Stomach (tissue), 4 donors: ENCODE data around the gene ATRX.

Experiments
- POLR2AphosphoS5 ChIP-seq, 3 donors: sonication (generic); formaldehyde crosslinking; IDR thresholded peaks; one replicate each; pipeline ENCODE4 v1.6.1; 2016; ENCODE audit warnings: antibody characterized with exemption in 3 of 3
- TF ChIP-seq, protein P1 (sequence below), 7 experiments: fragments of 450-650 bp in 4 of 7; fragments of 200-600 bp in 3 of 7; sonication (generic) in 3 of 7; IDR thresholded peaks; one replicate each; pipeline ENCODE4 v1.5.1; 2016 to 2019; ENCODE audit warnings: antibody characterized with exemption in 7 of 7, control low read depth in 2 of 7, mild to moderate bottlenecking in 1 of 7

GRCh38 chrX:77652095-77652494 lies 133.9 kb downstream of the ATRX start:
- TF ChIP-seq, protein P1, sequence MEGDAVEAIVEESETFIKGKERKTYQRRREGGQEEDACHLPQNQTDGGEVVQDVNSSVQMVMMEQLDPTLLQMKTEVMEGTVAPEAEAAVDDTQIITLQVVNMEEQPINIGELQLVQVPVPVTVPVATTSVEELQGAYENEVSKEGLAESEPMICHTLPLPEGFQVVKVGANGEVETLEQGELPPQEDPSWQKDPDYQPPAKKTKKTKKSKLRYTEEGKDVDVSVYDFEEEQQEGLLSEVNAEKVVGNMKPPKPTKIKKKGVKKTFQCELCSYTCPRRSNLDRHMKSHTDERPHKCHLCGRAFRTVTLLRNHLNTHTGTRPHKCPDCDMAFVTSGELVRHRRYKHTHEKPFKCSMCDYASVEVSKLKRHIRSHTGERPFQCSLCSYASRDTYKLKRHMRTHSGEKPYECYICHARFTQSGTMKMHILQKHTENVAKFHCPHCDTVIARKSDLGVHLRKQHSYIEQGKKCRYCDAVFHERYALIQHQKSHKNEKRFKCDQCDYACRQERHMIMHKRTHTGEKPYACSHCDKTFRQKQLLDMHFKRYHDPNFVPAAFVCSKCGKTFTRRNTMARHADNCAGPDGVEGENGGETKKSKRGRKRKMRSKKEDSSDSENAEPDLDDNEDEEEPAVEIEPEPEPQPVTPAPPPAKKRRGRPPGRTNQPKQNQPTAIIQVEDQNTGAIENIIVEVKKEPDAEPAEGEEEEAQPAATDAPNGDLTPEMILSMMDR (IDR thresholded peaks at IDR 0.05), result no peak
- TF ChIP-seq POLR2AphosphoS5 (IDR thresholded peaks at IDR 0.05), result no peak
